Activated CD8-positive, alpha-beta T cell treated with anti-CD3 and anti-CD28 coated beads, Interleukin-2, amount 10 ng/mL, durations not matched to agents 7 days and 5 days (primary cell): ENCODE measurements around the gene GAB3. TPM values are rescaled to one million over a fixed set of nuclear protein-coding genes. Genes with fewer than 3 reads are reported as not detected.
"Not testable (repeated sequence)": the region's sequence is repeated elsewhere in the genome, so short reads cannot be mapped to it uniquely, and the experiment has no call there.

Experiments used
- ATAC-seq: fragments of 150-1000 bp; cut with Tn5 transposase; one replicate; pipeline ENCODE4 v1.10.0; 2021; ENCODE audit warnings: moderate library complexity
- CTCF ChIA-PET: fragments of 350-600 bp; sonication (Branson Sonifier 250); formaldehyde crosslinking; loops from one replicate; lab custom pipeline; 2021; ENCODE audit warnings: antibody characterized with exemption; lab: Charles Lee
- POLR2A ChIA-PET: fragments of 350-600 bp; sonication (Branson Sonifier 250); formaldehyde crosslinking; loops from one replicate; lab custom pipeline; 2021; ENCODE audit warnings: antibody characterized with exemption; lab: Charles Lee
- DNase-seq: peaks from one replicate; pipeline ENCODE4 v3.0.0-alpha.2; 2020
- H3K27ac Mint-ChIP-seq: one replicate; pipeline ENCODE4 v1.8.0; 2021; ENCODE audit warnings: mild to moderate bottlenecking, mixed read lengths
- H3K27me3 Mint-ChIP-seq: one replicate; pipeline ENCODE4 v1.8.0; 2021; ENCODE audit warnings: low read depth, mixed read lengths
- H3K36me3 Mint-ChIP-seq: one replicate; pipeline ENCODE4 v1.8.0; 2021; ENCODE audit warnings: low read depth, mixed read lengths
- H3K4me1 Mint-ChIP-seq: one replicate; pipeline ENCODE4 v1.8.0; 2021; ENCODE audit warnings: low read depth, mixed read lengths
- H3K4me3 Mint-ChIP-seq: one replicate; pipeline ENCODE4 v1.8.0; 2021; ENCODE audit warnings: mild to moderate bottlenecking, mixed read lengths
- H3K9me3 Mint-ChIP-seq: one replicate; pipeline ENCODE4 v1.8.0; 2022; ENCODE audit warnings: mixed read lengths; ENCODE audit not compliant: insufficient read depth
- total RNA-seq, 2 experiments: library from RNA; stranded (reverse); gene quantifications; one replicate each; pipeline ENCODE4 v1.2.3, GENCODE V29; 2021

The GAB3 gene
- total RNA-seq, 2 experiments from 2014 or later = 9.9 to 10.3 TPM

- H3K4me1 Mint-ChIP-seq, CTCF ChIA-PET, H3K9me3 Mint-ChIP-seq, H3K27me3 Mint-ChIP-seq, H3K4me3 Mint-ChIP-seq, H3K27ac Mint-ChIP-seq, POLR2A ChIA-PET, H3K36me3 Mint-ChIP-seq, ATAC-seq, DNase-seq: not testable (repeated sequence)
Measured at GRCh38 chrX:154633661-154634060, 117.2 kb downstream of the GAB3 start.

DNA sequence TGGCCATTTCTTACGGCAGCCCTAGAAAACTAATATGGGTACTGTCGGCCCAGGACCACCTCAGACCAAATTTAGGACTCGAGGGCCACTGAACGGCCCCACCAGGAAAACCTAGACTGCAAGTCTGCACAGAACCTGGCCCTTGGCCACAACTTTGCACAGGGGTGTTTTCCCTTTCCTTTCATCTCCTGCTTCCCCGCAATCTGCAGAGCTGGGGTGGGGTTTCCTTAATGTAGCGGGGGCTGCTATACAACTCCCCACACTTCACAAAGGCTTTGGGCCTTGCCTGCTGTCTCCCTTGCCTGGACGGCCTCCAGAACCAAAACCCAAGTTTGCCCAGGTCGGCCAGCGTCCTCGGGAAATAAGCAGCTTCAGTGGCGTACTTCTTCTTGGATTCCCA lies 119.9 kb downstream of the GAB3 start:
- H3K4me1 Mint-ChIP-seq, H3K36me3 Mint-ChIP-seq, CTCF ChIA-PET, POLR2A ChIA-PET, H3K4me3 Mint-ChIP-seq, DNase-seq, H3K27ac Mint-ChIP-seq, H3K9me3 Mint-ChIP-seq, ATAC-seq, H3K27me3 Mint-ChIP-seq: not testable (repeated sequence)

DNA sequence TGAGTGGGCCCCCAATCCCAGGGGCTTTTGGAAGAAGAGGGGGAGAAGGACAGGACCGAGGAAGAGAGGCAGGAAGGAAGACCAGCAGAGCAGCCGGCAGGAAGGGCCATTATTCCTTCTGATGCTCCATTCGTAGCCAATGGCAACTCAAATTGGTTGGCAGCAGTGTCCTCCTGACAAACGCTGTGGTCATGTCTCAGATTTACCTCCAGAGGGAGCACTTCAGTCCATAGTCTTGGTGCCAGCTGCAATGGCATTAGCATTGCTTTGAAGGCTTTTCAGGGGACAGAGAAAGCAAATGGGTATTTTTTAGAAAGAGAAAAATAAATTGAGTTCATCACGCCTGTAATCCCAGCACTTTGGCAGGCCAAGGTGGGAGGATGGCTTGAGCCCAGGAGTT lies 121.9 kb downstream of the GAB3 start:
- H3K27me3 Mint-ChIP-seq, H3K9me3 Mint-ChIP-seq, H3K27ac Mint-ChIP-seq, DNase-seq, H3K4me1 Mint-ChIP-seq, CTCF ChIA-PET, H3K36me3 Mint-ChIP-seq, H3K4me3 Mint-ChIP-seq, POLR2A ChIA-PET: not testable (repeated sequence)
- peak; percentile 65 for ATAC-seq

Other genes with a start within 250 kb of the GAB3 start
- 10 to 100 TPM; 28.5 to 31.6 TPM for gene FAM3A, start 234.8 kb downstream of the GAB3 start, total RNA-seq
- gene G6PD, start 204.2 kb downstream of the GAB3 start, total RNA-seq = 100 to 1,000 TPM; 133 to 135 TPM
- 10 to 100 TPM; 51.1 to 56.0 TPM for gene IKBKG, start 203.5 kb downstream of the GAB3 start, total RNA-seq
- gene CTAG1A, start 165.9 kb downstream of the GAB3 start, total RNA-seq = not detected
- not detected for gene CTAG1B, start 131.8 kb downstream of the GAB3 start, total RNA-seq
- gene CTAG2, start 97.5 kb downstream of the GAB3 start, total RNA-seq = not detected
- 10 to 100 TPM; 76.0 to 82.8 TPM for gene DKC1, start 11.8 kb upstream of the GAB3 start, total RNA-seq
- 10 to 100 TPM; 69.4 to 72.6 TPM for gene MPP1, start 54.4 kb upstream of the GAB3 start, total RNA-seq
- gene SMIM9, start 83.6 kb upstream of the GAB3 start, total RNA-seq = not detected
- 10 to 100 TPM; 51.0 to 54.4 TPM for gene F8A1, start 135.3 kb upstream of the GAB3 start, total RNA-seq